SH-SY5Y (cell line): ENCODE data around the gene GLI3.

ENCODE experiments used
- GATA2 ChIP-seq: IDR thresholded peaks from 2 replicates; pipeline ENCODE4 v1.6.1; 2011; ENCODE audit warnings: mild to moderate bottlenecking, low read depth, low read length
- GATA3 ChIP-seq: IDR thresholded peaks from 2 replicates; pipeline ENCODE4 v1.6.1; 2011; ENCODE audit warnings: low read depth, mild to moderate bottlenecking, low read length, moderate library complexity

GLI3 gene

DNA sequence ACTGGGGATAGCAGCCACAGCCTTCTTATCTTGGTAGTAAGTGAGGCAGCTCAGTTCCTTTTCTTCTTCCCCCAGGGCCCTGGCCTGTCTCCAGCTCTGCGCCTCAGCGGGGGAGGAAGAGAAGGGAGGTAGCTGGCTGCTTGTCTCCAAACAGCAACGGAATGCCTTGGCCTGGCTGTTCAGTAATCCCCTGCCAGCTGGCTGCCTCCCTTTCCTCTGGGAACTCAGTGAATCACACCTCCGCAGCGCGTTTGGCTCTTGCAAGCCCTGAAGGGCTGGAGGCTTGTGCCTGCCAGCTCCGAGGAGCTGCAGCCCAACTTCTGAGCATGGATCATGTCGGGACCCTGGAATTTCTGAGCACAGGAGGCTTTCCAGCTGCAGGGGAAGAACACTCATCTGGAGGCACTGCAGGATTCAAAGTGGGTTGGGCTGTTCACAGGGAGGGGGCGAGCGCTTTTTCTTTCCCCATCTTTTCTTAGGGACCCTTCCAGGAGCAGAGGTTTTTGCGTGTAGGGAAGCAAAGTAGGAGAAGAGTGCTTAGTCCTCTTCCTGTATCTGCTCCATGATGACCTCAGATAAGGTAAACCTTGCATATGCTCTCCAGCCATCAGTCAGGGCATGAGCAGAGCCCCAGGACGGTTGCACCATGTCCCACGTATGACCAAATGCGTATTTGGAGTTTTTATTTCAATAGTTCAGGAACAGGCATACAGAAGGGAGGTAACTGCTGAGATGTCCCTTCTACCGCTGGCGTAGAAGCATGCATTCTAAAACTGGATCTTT, 280.9 kb downstream of the GLI3 start:
- no peak for TF ChIP-seq GATA3
- TF ChIP-seq GATA2 = no peak

DNA sequence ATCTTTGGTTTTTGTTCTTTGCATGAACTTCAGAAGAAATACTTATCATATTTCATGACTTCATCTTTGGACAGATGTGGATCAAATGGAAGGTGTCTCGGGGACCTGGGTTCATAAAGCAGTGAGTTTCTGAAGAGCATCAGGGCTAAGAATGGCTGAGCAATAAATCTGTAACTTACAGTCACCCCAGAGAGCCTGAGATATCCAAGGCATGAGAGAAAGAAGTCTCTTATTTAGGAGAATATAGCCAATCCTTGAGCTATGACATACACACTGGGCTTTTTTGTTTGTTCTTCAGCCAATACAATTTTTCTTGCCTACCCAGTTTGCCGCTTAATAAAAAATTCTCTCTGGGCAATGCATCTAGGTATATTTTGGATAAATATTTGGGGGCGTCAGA, 281.6 kb downstream of the GLI3 start:
- TF ChIP-seq GATA2 (no peak), GATA3 (no peak)

DNA sequence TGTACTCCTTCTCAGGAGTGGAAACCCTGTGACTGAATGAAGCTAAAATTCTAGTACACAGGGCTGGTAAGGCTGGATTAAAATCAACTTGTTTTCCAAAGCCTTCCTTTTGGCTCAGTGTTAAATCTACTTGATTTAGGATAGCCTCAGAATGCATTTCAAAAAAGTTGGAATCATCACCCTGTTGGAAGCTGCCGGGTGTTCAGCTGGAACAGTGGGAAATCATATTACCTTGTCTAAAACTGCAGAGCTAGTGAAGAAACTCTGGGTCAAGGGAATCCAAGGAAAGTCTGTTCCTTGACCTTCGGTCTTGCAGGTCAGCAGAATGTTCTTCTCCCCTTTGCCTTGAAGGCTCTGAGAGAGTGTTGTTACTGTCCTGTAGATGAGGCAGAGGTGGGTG, 282.0 kb downstream of the GLI3 start:
- TF ChIP-seq GATA3 = no peak
- TF ChIP-seq GATA2 = no peak

DNA sequence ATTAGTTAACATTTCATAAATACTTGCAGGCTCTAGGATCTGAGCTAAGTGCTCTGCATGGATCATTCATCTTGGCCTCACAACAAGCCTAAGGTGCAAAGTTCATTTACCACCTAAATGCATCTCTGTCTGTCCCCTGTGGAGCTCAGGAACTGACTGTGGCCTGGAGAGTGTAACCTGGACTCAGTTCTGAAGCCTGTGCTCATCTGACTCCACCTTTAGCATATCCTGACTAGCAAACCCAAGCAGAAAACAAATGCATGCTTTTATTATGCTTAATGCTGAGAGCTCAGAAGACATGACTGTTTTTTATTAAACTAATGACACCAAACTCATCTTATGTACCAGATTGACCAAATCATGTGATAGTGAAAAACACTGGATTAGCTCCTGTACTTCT, 288.5 kb downstream of the GLI3 start:
- TF ChIP-seq GATA3 = no peak
- TF ChIP-seq GATA2 = no peak

DNA sequence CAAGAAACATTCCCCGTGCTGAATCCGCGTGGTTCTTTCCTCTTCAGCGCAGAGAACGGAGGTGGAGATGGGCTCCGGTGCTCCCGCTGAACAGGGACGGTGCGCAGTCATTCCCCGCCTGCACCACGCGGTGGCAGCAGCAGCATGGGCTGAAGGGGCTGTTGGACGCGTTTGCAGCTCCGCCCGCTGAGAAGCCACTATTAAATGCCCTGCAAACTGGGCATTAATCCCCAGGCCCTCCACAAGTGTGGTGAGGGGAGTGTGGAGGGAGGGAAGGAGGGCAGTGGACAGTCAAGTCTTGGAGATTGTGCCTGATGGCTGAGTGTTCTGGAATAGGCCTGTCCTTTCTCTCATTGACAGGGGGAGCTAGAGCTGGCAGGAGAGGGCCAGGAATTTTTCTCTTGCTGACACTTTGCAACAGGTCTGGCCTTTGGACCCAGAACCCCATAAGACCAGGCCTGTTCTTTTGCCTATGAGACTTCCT, 293.9 kb downstream of the GLI3 start:
- no peak for TF ChIP-seq GATA3
- no peak for TF ChIP-seq GATA2

DNA sequence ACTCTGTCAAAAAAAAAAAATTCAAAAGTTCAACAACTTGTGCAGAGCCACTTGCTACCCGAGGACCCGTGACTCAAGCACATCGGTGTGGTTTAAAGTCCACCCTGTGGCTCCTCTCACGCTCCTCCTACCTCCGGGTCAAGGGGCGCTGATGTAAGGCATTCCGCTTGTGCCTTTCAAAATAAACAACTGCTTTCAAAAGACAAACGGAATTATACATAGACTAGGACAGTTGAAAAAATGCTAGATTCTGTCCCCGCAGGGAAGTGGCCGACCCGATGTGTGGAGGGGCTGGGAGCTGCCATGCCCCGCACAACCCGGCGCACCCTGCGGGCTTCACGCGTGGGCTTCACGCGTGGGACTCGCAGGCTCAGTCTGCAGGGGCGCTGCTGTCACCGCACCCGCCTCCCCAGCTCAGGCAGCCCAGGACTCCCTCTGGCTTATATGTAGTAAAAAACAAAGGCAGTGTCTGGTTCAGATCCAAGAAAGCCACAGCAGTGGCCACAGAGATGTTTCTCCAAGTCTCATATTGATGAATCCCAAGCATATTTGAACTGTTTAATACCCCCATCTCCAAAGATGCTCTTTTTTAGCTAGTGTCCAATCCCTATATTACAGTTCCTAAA, 294.4 kb downstream of the GLI3 start:
- TF ChIP-seq GATA2 (no peak), GATA3 (no peak)

DNA sequence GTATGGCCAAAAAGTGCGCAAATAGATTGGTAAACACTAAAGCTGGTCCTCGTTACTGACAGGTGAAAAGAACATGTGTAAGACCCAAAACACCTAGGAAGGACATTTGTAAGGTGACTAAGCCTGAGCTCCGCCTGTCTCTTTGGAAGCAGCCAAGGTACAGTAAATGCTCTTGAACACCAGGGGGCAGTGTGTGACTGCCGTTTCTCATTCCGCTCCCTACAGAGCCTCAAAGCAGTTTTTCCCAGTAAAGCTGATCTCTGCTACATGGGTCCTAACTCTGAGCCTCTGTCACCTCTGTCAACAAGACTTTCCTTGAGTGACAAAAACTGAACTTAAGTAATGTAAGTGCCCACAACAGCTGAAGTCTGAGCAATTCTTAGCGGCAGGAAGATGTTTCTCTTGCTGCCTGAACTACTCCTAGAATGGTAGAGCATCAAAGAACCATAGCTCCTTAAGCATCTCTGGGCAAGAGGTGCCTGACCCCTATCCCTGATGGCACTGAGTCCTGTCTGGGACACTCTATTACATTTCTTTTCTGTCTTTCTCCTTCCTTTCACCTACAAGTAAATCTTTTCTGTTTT, 296.2 kb downstream of the GLI3 start:
- TF ChIP-seq GATA3 (no peak), GATA2 (no peak)

DNA sequence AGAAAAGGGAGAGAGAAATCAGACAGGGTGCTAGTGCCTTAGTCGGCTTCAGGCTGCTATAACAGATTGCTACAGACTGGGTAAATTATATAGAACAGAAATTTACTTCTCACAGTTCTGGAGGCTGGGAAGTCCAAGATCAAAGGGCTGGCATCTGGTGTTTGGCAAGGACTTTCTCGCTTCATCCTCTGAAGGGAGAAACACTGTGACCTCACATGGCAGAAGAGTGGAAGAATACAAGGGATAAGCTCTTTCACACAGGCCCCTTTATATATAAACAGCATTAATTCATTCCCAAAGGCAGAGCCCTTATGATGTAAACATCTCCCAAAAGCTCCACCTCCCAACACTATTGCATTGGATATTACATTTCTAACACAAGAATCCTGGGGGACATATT, 298.6 kb downstream of the GLI3 start:
- TF ChIP-seq GATA3 (no peak), GATA2 (no peak)

DNA sequence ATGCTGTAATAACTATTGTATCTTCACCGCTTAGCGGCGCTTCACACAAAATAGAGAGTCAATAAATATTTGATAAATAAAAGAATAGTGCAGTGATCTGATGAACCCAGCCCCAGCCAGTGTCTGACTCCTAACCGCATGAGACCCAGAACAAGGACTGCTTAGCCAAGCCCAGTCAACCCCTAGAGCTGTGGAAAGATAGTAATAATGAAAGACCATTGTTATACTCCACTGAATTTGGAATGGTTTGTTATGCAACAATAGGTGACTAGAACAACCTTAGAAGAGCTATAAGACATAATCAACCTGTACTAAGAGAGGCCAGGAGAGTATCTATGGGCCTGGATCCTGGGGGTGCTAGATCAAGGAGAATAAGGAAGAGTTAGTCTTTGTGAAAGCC, 303.6 kb downstream of the GLI3 start:
- TF ChIP-seq GATA2 (no peak), GATA3 (no peak)

DNA sequence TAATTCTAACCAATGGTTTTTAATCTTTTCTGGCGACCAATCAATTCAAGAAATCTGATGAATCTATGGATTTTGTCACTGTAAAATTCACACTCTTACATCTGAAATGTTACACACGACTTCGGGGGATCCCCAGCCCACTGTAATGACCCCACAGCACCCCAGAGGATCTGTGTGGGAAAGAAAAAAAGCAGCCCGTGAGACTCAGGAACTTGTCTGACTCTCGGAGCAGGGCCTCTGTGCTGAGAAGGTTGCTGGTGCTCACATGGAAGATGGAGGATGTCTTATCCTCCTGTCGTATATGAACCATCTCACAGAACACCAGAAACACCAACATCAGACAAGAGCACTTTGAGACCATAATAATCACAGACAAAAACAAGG, 305.8 kb downstream of the GLI3 start:
- no peak for TF ChIP-seq GATA2
- no peak for TF ChIP-seq GATA3

DNA sequence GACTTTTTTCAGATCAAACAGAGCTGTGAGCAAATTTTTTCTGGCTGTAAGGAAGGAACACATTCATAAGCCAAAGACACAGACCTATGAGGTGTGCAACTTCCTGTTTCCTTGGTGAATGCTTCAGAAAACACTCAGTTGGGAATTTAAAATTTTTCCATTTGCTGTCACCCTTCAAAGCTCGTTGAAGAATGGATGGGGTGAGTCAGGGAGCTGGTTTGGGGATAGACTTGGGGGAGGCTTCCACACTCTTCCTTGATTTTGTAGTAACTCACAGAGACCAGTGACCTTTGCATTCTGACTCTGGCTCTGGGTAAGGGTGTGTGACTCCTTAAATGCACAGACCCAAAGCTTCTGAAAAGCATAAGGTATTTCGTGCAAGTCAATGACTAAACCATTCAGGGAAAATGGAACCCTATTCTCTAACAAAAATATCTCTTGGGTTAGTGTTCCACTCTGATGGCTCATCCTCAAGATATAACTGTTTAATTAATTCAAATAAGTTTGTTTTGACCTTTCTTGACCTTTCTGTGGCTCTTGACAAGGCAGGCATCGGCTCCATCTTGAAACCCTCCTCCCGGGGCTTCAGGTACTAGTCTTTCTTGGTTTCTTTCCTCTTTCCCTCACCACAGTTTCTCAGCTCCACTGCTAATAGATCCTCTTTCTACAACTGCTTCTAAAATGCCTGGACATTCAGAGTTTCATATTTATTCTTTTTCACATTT, 306.3 kb downstream of the GLI3 start:
- no peak for TF ChIP-seq GATA3
- TF ChIP-seq GATA2 = no peak

DNA sequence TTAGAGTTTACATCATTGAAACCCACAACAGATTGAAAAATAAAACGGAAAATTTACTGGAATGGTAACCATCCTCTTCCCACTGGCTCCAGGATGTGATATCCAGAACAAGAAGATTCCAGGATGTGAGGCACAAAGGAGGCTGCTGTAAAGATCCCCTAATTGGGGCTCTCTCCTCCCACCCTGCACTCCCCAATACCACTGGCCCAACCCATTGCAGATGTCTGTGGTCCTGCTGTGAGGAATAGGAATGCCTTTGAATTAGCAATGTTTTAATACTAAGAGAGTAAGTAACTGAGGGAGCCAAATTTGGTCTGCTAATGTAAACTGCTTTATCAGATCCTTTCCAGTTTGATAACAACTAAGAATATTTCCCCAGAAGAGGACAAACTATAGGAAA, 308.2 kb downstream of the GLI3 start:
- TF ChIP-seq GATA2 (no peak), GATA3 (no peak)

DNA sequence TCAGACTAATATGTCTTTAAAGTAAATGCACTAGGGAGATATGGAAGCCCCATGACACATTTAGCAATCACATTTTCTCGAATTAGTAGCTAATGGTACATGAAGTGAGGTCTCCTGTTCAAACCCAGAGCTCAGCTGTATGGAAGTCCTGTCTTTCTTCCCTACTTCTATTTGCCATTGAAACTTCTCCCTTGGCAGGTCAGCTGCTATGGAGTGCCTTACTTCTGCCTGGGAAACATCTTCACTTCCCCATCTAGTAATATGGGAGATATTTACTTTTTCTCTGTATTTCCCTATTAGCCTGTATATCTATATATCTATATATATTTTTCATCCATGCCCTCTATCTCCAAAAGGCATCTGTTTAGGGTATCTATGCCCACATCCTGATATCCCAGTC, 308.8 kb downstream of the GLI3 start:
- TF ChIP-seq GATA3 = no peak
- no peak for TF ChIP-seq GATA2

DNA sequence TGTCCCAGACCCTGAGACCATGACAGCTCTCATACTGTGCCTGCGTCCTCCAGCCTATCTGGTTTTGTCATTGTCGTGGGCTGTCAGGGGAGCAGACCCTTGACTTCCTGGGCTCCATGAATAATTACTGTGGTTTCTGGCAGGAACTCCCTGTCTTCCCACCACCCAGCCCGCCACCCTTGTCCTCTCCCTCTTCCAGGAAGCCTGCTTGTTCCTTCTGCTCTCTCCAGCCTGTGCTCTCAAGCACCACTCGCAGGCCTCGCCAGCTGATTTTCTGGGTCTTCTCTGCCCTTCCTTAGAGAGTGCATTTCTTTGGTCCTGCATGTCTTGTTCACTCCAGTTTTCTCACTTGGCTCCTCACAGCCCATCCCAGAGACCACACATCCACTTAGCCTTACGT, 309.6 kb downstream of the GLI3 start:
- TF ChIP-seq GATA3 = no peak
- no peak for TF ChIP-seq GATA2
